Measurements from ENCODE around the gene DNAL4.

DNAL4 gene

GRCh38 chr22:38784856-38785255 lies 9.1 kb downstream of the DNAL4 start:
- no peak overlapping the region for H3K27ac ChIP-seq
- no peak for TF ChIP-seq CTCF (conservative IDR thresholded peaks at IDR 0.05)

DNA sequence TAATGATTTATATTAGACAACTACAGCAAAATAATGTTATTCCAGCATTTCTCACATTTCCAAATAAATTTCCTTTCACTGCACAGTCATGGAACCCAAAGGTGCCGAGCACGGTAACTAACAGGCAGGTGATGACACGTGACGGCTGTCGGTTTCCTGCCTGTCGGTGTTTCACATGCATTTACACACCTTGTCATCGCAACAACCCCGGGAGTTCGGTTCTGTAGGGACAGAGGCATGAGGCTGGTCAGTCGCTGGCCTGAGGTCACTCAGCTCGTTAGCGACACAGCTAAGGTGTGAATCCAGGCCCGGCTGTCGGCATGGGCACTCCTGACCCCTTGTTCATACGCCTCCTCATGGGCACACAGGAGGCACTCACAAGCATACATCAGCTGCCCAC lies 9.9 kb downstream of the DNAL4 start:
- TF ChIP-seq CTCF (conservative IDR thresholded peaks at IDR 0.05), result no peak
- H3K27ac ChIP-seq, result no peak overlapping the region

DNA sequence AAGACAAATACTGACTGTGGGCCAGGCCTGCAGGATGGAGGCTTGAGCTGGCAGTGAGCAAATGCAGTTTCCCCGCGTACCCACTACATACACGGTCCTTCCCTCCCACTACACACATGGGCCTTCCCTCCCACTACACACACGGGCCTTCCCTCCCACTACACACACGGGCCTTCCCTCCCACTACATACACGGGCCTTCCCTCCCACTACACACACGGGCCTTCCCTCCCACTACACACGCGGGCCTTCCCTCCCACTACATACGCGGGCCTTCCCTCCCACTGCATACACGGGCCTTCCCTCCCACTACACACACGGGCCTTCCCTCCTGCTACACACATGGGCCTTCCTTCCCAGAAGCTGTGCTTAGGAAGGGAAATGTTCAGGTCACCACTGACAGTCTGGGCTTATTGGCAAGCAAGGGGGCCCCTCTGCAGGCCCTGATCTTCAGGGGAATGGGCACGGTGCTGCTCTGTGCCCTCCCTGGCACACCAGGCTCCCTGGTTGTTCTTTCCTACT lies 10.8 kb downstream of the DNAL4 start:
- H3K27ac ChIP-seq, result no peak overlapping the region
- TF ChIP-seq CTCF (conservative IDR thresholded peaks at IDR 0.05), result no peak

DNA sequence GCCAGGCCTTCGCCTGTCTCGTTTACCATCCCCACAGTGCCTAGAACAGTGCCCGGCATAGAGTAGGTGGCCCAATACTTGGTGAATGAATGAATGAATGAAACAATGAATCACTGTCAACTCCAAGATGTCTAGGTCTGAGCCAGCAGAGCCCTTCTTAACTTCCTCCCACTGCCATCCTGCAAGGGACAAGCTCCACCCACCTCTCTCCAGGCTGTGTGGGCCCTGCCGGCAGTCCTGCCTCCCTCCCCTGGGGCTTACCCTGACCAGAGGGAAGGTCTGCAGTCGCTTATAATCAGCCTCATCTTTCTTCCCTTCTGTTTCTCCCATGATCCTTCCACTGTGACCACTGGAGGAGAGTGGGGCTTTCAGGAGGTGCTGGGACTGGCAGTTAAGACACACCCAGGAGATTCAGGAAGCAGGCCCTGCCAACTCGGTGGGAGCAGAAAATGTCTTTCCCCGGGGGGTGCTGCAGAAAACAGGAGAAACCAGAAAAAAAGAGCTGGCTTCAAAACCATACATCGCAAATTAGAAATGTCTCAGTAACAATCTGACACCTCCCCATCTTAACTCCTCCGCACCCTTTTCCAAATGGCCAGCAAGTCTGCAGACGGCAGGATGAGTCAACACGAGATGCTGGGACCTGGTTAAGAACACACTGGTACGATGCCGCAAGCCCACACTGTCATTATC lies 11.4 kb downstream of the DNAL4 start:
- TF ChIP-seq CTCF (conservative IDR thresholded peaks at IDR 0.05), result no peak
- no peak overlapping the region for H3K27ac ChIP-seq

DNA sequence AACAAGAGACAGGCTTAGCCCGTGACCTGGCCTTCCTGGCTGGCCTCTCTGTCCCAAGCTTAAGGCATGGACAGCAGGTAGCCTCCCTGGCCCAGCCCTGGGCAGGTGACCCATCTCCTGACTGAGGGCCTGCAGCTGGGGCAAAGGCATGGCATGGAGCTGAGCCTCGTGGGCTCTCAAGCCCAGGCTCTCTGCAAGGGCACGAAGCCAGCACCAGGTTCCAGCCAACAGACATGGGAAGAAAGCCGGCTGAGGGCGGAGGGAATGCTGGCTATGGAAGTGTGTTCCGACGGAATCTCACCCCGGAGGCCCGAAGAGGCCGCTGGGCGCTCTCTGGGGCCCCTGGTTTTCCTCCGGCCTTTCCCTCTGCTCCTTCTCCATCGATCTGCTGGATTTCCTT lies 12.9 kb downstream of the DNAL4 start:
- no peak overlapping the region for H3K27ac ChIP-seq
- no peak for TF ChIP-seq CTCF (conservative IDR thresholded peaks at IDR 0.05)

DNA sequence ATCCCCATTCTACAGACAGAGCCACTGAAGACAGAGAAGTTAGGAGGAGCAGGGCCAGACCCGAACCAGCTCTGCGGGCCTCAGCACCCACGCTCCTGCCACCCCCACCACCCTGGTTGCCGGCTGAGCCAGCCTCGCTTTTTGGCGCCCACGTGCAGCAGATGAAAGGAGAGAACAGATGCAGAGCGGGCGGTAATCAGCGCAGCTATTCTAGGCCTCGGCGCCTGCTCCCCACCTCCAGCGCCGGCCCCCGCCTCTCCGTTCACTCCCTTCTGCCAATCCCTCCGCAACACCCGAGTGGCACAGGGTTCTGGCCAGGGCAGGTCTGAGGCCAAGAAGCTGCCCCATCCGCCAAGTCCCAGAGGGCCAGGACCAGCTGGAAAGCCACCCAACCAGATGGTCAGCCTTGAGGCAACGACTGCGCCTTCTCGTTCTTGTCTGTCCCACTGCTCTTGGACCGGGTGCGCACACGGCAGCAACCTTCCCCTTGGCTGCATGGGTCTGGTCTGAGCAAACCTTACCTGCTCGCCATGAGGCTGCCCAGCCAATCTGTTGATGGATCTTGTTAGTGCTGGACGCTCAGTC lies 16.8 kb downstream of the DNAL4 start:
- H3K27ac ChIP-seq, result no peak overlapping the region
- TF ChIP-seq CTCF (conservative IDR thresholded peaks at IDR 0.05), result no peak

GRCh38 chr22:38776086-38776485 lies 17.9 kb downstream of the DNAL4 start:
- no peak for TF ChIP-seq CTCF (conservative IDR thresholded peaks at IDR 0.05)
- no peak overlapping the region for H3K27ac ChIP-seq

Measured in VCaP (cell line).